GM21737 (cell line): ENCODE data around the gene NPR3.

ENCODE experiments used
- ATAC-seq: cut with Tn5 transposase; IDR thresholded peaks from one replicate; pipeline ENCODE4 v1.9.1; 2021; ENCODE audit warnings: mild to moderate bottlenecking, moderate library complexity; ENCODE audit not compliant: unreplicated experiment

NPR3 gene

GRCh38 chr5:32805971-32806638 is 95.0 kb downstream of the NPR3 start:
- ATAC-seq, result no peak

GRCh38 chr5:32808783-32809182 is 97.7 kb downstream of the NPR3 start:
- no peak for ATAC-seq

- ATAC-seq, result no peak
Measured at GRCh38 chr5:32810804-32811203, 99.7 kb downstream of the NPR3 start.

GRCh38 chr5:32812399-32812798 is 101.3 kb downstream of the NPR3 start:
- ATAC-seq, result no peak

- ATAC-seq, result no peak
Measured at GRCh38 chr5:32814141-32814540, 103.0 kb downstream of the NPR3 start.

- no peak for ATAC-seq
Measured at GRCh38 chr5:32814620-32815019, 103.5 kb downstream of the NPR3 start.

- ATAC-seq, result no peak
Measured at GRCh38 chr5:32827981-32828380, 116.9 kb downstream of the NPR3 start.

GRCh38 chr5:32828492-32828891 is 117.4 kb downstream of the NPR3 start:
- ATAC-seq, result no peak

- ATAC-seq, result no peak
Measured at GRCh38 chr5:32831624-32832023, 120.5 kb downstream of the NPR3 start.

GRCh38 chr5:32833127-32833526 is 122.0 kb downstream of the NPR3 start:
- no peak for ATAC-seq

- ATAC-seq, result no peak
Measured at GRCh38 chr5:32833663-32834062, 122.5 kb downstream of the NPR3 start.

- ATAC-seq, result no peak
Measured at GRCh38 chr5:32834251-32834650, 123.1 kb downstream of the NPR3 start.

- ATAC-seq, result no peak
Measured at GRCh38 chr5:32836176-32836575, 125.1 kb downstream of the NPR3 start.

- ATAC-seq, result no peak
Measured at GRCh38 chr5:32837211-32837610, 126.1 kb downstream of the NPR3 start.

GRCh38 chr5:32839106-32839505 is 128.0 kb downstream of the NPR3 start:
- no peak for ATAC-seq

GRCh38 chr5:32840606-32841005 is 129.5 kb downstream of the NPR3 start:
- no peak for ATAC-seq
